ENCODE results near the gene DMKN. TPM values are rescaled to one million over a fixed set of nuclear protein-coding genes. Genes with fewer than 3 reads are reported as not detected.

The DMKN gene
- total and polyA plus RNA-seq, 4 donors: 79.0 to 278 (median 106) TPM

DNA sequence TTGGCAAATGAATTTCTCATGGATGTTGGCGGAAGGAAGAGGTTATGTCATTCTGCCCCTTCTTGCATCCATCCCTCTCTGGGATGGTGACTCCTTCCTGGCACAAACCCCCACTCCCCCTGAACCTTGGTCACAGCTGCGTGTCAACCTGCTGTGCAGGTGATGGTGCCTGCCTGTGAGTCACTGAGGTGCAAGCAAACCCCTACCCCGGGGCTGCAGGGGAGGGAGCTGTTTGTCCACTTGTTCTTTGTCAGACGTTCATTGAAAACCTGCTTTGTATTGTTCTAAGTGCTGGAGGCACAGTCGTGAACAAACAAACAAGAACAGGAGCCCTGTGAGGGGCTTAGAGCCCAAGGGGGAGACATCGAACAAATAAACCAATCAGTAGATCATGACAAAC is 17.8 kb upstream of the DMKN start:
- no peak for DNase-seq
- Histone ChIP-seq H3K36me3 (ENCODE audit: control insufficient read depth in 4 of 4, insufficient read depth in 4 of 4, low read length in 4 of 4) (no peaks in the 10 kb centered on the region), H3K9me3 (ENCODE audit: control insufficient read depth in 4 of 4, insufficient read depth in 3 of 4, low read length in 3 of 4) (no peaks in the 10 kb centered on the region), H3K9ac (ENCODE audit: insufficient read depth in 1 of 2, low read length in 2 of 2) (no peak overlapping the region), H3K27me3 (ENCODE audit: control insufficient read depth in 3 of 3, insufficient read depth in 3 of 3, low read length in 2 of 3) (peaks cover 3 to 32% (median 8%) of the 10 kb centered on the region in 3 donors), H3K4me3 (no peak overlapping the region), H3K27ac (ENCODE audit: low read depth in 1 of 2, low read length in 1 of 2) (no peak overlapping the region), H3K4me1 (ENCODE audit: control insufficient read depth in 5 of 5, insufficient read depth in 5 of 5, low read length in 5 of 5) (peaks cover 0 to 7% (median 5%) of the 10 kb centered on the region in 5 donors)
- WGBS, 2 donors: 54 to 65% methylated on average over 6 of the region's 6 CpGs
- no peak for ATAC-seq (ENCODE audit: insufficient read depth, low FRiP score)
- TF ChIP-seq, protein P1, sequence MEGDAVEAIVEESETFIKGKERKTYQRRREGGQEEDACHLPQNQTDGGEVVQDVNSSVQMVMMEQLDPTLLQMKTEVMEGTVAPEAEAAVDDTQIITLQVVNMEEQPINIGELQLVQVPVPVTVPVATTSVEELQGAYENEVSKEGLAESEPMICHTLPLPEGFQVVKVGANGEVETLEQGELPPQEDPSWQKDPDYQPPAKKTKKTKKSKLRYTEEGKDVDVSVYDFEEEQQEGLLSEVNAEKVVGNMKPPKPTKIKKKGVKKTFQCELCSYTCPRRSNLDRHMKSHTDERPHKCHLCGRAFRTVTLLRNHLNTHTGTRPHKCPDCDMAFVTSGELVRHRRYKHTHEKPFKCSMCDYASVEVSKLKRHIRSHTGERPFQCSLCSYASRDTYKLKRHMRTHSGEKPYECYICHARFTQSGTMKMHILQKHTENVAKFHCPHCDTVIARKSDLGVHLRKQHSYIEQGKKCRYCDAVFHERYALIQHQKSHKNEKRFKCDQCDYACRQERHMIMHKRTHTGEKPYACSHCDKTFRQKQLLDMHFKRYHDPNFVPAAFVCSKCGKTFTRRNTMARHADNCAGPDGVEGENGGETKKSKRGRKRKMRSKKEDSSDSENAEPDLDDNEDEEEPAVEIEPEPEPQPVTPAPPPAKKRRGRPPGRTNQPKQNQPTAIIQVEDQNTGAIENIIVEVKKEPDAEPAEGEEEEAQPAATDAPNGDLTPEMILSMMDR (IDR thresholded peaks at IDR 0.05; ENCODE audit: control extremely low read depth, extremely low read depth): no peak

DNA sequence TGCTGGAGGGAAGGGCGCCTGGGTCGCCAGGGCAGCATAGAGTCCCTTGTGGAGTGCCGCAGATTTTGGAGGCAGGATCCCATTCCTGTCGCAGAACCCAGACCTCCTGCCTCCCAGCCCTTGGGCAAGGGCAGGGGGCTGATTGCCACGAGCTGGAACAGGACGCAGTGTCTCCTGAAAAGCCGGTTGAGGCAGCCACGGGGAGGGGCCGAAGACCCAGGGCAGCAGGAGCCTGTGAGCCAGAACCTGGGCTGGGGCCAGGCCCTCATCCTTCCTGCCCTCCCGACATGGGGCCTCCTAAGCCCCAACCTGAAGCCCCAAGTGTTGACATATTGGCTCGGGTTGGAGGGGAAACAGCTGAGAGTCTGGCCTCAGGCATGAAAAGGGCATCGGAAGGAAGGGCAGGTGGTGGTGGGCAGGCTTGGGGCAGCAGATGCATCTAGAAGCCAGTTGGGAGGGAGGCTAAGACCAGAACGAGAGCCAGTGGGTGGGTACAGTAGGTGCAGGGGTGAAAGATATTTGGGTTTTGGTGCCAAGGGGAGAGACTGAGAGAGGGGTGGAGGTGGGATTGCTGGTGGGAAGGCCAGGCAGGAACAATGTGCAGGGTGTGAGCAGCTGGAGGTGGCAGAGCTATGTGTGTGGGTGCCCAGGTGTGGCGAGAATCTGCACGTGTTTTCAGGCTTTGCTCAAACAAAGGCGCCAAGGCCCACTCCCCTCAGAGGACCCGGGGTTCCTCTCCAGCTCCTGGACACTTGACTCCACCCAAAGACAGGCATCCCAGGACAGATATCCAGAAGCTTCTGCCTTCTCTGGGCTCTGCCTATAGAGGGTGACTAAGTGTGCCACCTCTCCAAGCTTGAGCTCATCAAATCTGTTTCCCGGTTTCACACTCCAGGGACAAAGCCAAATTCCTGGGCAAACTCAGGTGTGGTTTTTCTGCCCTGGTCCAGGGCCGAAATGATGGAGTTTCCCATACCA is 16.1 kb upstream of the DMKN start:
- Histone ChIP-seq H3K4me1 (ENCODE audit: control insufficient read depth in 5 of 5, insufficient read depth in 5 of 5, low read length in 5 of 5) (peaks cover 0 to 7% (median 5%) of the 10 kb centered on the region in 5 donors), H3K9ac (ENCODE audit: insufficient read depth in 1 of 2, low read length in 2 of 2) (no peak overlapping the region), H3K36me3 (ENCODE audit: control insufficient read depth in 4 of 4, insufficient read depth in 4 of 4, low read length in 4 of 4) (no peaks in the 10 kb centered on the region), H3K9me3 (ENCODE audit: control insufficient read depth in 4 of 4, insufficient read depth in 3 of 4, low read length in 3 of 4) (no peaks in the 10 kb centered on the region), H3K27me3 (ENCODE audit: control insufficient read depth in 3 of 3, insufficient read depth in 3 of 3, low read length in 2 of 3) (peaks cover 3 to 33% (median 12%) of the 10 kb centered on the region in 3 donors), H3K27ac (ENCODE audit: low read depth in 1 of 2, low read length in 1 of 2) (no peak overlapping the region), H3K4me3 (no peak overlapping the region)
- 41 to 42% methylated on average over 19 of the region's 19 CpGs for WGBS, 2 donors
- no peak for ATAC-seq (ENCODE audit: insufficient read depth, low FRiP score)
- TF ChIP-seq, protein P1 (IDR thresholded peaks at IDR 0.05; ENCODE audit: control extremely low read depth, extremely low read depth): no peak
- DNase-seq: peak in 2 of 3 donors; percentile 26 to 28

DNA sequence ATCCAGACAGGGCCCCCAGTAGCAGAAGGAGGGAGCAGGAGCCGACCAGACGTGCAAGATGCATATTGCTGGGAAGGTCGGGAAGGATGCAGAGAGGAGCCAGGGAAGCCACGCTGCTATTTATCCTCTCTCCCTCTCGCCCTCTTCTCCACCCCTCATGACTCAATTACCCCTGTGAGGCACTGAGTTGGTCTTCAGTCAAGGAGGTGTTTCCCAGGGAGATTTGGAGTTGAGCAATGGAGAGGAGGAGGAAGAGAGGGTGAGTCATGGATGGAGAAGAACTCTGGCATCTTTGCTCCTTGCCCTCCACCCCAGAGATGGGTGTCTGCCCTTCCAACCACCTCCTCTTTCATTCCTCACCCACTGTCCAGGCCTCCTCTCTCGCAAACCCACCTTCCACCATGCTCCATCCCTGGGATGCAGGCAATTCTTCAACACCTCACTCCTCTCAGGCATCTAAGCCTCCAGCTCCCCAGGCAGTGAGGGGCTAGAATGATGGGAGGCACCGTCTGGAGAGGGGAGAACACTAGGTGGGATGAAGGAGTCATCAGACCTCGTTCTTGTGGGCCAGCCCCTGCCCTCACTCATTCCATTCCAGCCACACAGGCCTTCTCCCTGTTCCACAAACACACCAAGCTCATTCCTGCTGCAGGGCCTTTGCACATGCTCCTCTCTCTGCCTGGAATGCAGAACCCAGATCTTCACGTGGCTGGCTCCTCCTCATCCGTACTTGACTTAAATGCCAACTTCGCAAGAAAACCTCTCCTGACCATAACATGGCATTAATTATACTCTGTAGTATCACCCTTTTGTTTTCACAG is 15.0 kb upstream of the DMKN start, which contains the start of gene SBSN:
SBSN (minus strand) TSS at position 94 of the 821 bp plus-strand sequence; CDS start at position 64, 30 bp downstream.
- no peak for DNase-seq

More for the DNA sequence above, 15.0 kb upstream of the DMKN start, which contains the start of gene SBSN:
- Histone ChIP-seq H3K27me3 (ENCODE audit: control insufficient read depth in 3 of 3, insufficient read depth in 3 of 3, low read length in 2 of 3) (peaks cover 3 to 28% (median 8%) of the 10 kb centered on the region in 3 donors), H3K4me3 (no peak within 1 kb of the TSS), H3K4me1 (ENCODE audit: control insufficient read depth in 5 of 5, insufficient read depth in 5 of 5, low read length in 5 of 5) (peaks cover 0 to 2% (median 0%) of the 10 kb centered on the region in 5 donors), H3K9ac (ENCODE audit: insufficient read depth in 1 of 2, low read length in 2 of 2) (no peak within 1 kb of the TSS), H3K9me3 (ENCODE audit: control insufficient read depth in 4 of 4, insufficient read depth in 3 of 4, low read length in 3 of 4) (no peaks in the 10 kb centered on the region), H3K27ac (ENCODE audit: low read depth in 1 of 2, low read length in 1 of 2) (no peak within 1 kb of the TSS), H3K36me3 (ENCODE audit: control insufficient read depth in 4 of 4, insufficient read depth in 4 of 4, low read length in 4 of 4) (no peaks in the 10 kb centered on the region)
- ATAC-seq (ENCODE audit: insufficient read depth, low FRiP score): no peak
- TF ChIP-seq, protein P1 (IDR thresholded peaks at IDR 0.05; ENCODE audit: control extremely low read depth, extremely low read depth): no peak
- 78 to 89% methylated on average over 11 of the region's 11 CpGs for WGBS, 2 donors

Data from lung (tissue), 12 donors.